Measurements from ENCODE around the gene ADGRF1.
"Not testable (repeated sequence)": the region's sequence is repeated elsewhere in the genome, so short reads cannot be mapped to it uniquely, and the experiment has no call there.

- peak; percentile 25 for TF ChIP-seq CTCF (IDR thresholded peaks at IDR 0.05; ENCODE audit: insufficient read depth, low read length)
- not testable (repeated sequence) for TF ChIP-seq POLR2AphosphoS5 (IDR thresholded peaks at IDR 0.05; ENCODE audit: low read depth); GABPA (IDR thresholded peaks at IDR 0.05; ENCODE audit: low read depth); REST (IDR thresholded peaks at IDR 0.05; ENCODE audit: insufficient replicate concordance, low read depth)
These were observed 51.2 kb downstream of the ADGRF1 start for GRCh38 chr6:46990818-46991510.

All from HL-60 (cell line).